Caco-2 (cell line): ENCODE measurements around the gene KLF15. TPM values are rescaled to one million over a fixed set of nuclear protein-coding genes. Genes with fewer than 3 reads are reported as not detected.

Experiments used
- BruUV-seq: library from RNA; stranded (reverse); fragments of 400-500 nt; replicated peaks from 2 replicates; lab custom pipeline; 2021; lab: Mats Ljungman, UMichigan
- CTCF ChIA-PET: fragments of 300-600 bp; sonication (Branson Sonifier 250); formaldehyde crosslinking; loops from one replicate; lab custom pipeline; 2022; ENCODE audit warnings: antibody characterized with exemption; lab: Charles Lee
- POLR2A ChIA-PET: fragments of 300-600 bp; sonication (Branson Sonifier 250); formaldehyde crosslinking; loops from one replicate; lab custom pipeline; 2022; ENCODE audit warnings: antibody characterized with exemption; lab: Charles Lee
- DNase-seq, 2 experiments: peaks; one replicate each; pipeline versions ENCODE4 v3.0.0 to v3.0.0-alpha.2; 2020 to 2022
- H3K27me3 ChIP-seq: replicated peaks from 2 replicates; pipeline ENCODE4 v1.6.0; 2011; ENCODE audit warnings: low read length; ENCODE audit not compliant: control insufficient read depth, insufficient read depth
- H3K36me3 ChIP-seq: 2 replicates; pipeline ENCODE4 v1.5.1; 2011; ENCODE audit warnings: low read length; ENCODE audit not compliant: control insufficient read depth, insufficient read depth
- H3K4me1 ChIP-seq: fragments of 250-450 bp; sonication (Bioruptor Pico); 2 replicates; pipeline ENCODE4 v1.5.1; 2020; ENCODE audit warnings: mild to moderate bottlenecking
- H3K4me3 ChIP-seq: 2 replicates; pipeline ENCODE4 v1.5.1; 2011; ENCODE audit warnings: low read depth, mild to moderate bottlenecking, control low read depth, low read length
- H3K9me3 ChIP-seq: fragments of 250-450 bp; sonication (Bioruptor Pico); 2 replicates; pipeline ENCODE4 v1.5.1; 2020; ENCODE audit warnings: mild to moderate bottlenecking, moderate library complexity
- H3K27ac Mint-ChIP-seq: one replicate; pipeline ENCODE4 v1.8.0; 2022; ENCODE audit warnings: mixed read lengths; ENCODE audit not compliant: unreplicated experiment
- H3K27me3 Mint-ChIP-seq: one replicate; pipeline ENCODE4 v1.8.0; 2022; ENCODE audit warnings: mixed read lengths; ENCODE audit not compliant: insufficient read depth, unreplicated experiment
- H3K36me3 Mint-ChIP-seq: one replicate; pipeline ENCODE4 v1.8.0; 2022; ENCODE audit warnings: mild to moderate bottlenecking, mixed read lengths; ENCODE audit not compliant: insufficient read depth, unreplicated experiment
- H3K4me1 Mint-ChIP-seq: one replicate; pipeline ENCODE4 v1.8.0; 2022; ENCODE audit warnings: low read depth, mixed read lengths; ENCODE audit not compliant: unreplicated experiment
- H3K4me3 Mint-ChIP-seq: one replicate; pipeline ENCODE4 v1.8.0; 2022; ENCODE audit warnings: mild to moderate bottlenecking, moderate library complexity, mixed read lengths; ENCODE audit not compliant: unreplicated experiment
- H3K9me3 Mint-ChIP-seq: one replicate; pipeline ENCODE4 v1.8.0; 2022; ENCODE audit warnings: mixed read lengths; ENCODE audit not compliant: unreplicated experiment
- intact Hi-C: fragments of 100-400 bp; cut with micrococcal nuclease; formaldehyde crosslinking; loops from one replicate; pipeline ENCODE4 v1.10.0; 2022; ENCODE audit not compliant: unreplicated experiment
- total RNA-seq: library from RNA; stranded (reverse); gene quantifications from 2 replicates; pipeline ENCODE4 v1.2.3, GENCODE V29; 2022
- TF ChIP-seq, protein P1 (sequence below), 2 experiments: fragments of 200-600 bp in 1 of 2; IDR thresholded peaks; 1 replicate in 1 of 2; 2 replicates in 1 of 2; pipeline versions ENCODE4 v1.5.1 to v1.8.0; 2011 to 2022; ENCODE audit warnings: antibody characterized with exemption in 1 of 2, control low read depth in 1 of 2, inconsistent platforms in 1 of 2, low read depth in 1 of 2, low read length in 1 of 2, mild to moderate bottlenecking in 1 of 2, moderate library complexity in 1 of 2; ENCODE audit not compliant: insufficient read depth in 1 of 2, severe bottlenecking in 1 of 2, unreplicated experiment in 1 of 2

KLF15 gene
- total RNA-seq, 1 experiment from 2014 or later: 2.7 TPM

DNA sequence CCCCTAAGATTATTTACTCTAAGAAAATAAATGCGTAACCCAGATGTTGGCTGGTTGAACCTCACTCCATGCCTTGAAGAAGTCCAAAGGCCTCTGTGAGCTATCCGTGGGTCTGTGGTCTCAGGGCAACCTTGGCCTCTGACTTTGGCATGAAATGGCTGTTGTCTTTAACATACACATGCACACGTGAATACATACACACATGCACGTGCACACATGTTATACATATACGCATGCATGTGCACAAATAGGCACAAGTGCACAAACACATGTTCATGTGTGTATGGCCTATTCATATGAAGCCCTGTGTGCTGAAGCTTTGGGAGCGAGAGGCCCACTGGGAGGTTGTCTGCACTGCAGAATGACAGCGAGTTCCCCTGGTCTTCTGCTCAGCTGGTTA, 50.8 kb downstream of the KLF15 start:
- no TSS peak for BruUV-seq
- intact Hi-C loops: no loop called here
- no peak for DNase-seq
- no peaks in the 10 kb centered on the region for H3K4me1 Mint-ChIP-seq
- Histone ChIP-seq H3K9me3 (peaks cover 12% of the 10 kb centered on the region), H3K4me3 (no peak overlapping the region), H3K36me3 (no peaks in the 10 kb centered on the region), H3K4me1 (no peaks in the 10 kb centered on the region), H3K27me3 (no peaks in the 10 kb centered on the region)
- no peak overlapping the region for H3K4me3 Mint-ChIP-seq
- peaks cover 24% of the 10 kb centered on the region for H3K9me3 Mint-ChIP-seq
- TF ChIP-seq, protein P1, sequence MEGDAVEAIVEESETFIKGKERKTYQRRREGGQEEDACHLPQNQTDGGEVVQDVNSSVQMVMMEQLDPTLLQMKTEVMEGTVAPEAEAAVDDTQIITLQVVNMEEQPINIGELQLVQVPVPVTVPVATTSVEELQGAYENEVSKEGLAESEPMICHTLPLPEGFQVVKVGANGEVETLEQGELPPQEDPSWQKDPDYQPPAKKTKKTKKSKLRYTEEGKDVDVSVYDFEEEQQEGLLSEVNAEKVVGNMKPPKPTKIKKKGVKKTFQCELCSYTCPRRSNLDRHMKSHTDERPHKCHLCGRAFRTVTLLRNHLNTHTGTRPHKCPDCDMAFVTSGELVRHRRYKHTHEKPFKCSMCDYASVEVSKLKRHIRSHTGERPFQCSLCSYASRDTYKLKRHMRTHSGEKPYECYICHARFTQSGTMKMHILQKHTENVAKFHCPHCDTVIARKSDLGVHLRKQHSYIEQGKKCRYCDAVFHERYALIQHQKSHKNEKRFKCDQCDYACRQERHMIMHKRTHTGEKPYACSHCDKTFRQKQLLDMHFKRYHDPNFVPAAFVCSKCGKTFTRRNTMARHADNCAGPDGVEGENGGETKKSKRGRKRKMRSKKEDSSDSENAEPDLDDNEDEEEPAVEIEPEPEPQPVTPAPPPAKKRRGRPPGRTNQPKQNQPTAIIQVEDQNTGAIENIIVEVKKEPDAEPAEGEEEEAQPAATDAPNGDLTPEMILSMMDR (IDR thresholded peaks at IDR 0.05; ENCODE audit: insufficient read depth in 1 of 2, low read depth in 1 of 2, low read length in 1 of 2, severe bottlenecking in 1 of 2, unreplicated experiment in 1 of 2): no peak
- no peaks in the 10 kb centered on the region for H3K36me3 Mint-ChIP-seq
- no peaks in the 10 kb centered on the region for H3K27me3 Mint-ChIP-seq
- ChIA-PET POLR2A (no interaction called here), CTCF (no interaction called here)
- no peak overlapping the region for H3K27ac Mint-ChIP-seq

DNA sequence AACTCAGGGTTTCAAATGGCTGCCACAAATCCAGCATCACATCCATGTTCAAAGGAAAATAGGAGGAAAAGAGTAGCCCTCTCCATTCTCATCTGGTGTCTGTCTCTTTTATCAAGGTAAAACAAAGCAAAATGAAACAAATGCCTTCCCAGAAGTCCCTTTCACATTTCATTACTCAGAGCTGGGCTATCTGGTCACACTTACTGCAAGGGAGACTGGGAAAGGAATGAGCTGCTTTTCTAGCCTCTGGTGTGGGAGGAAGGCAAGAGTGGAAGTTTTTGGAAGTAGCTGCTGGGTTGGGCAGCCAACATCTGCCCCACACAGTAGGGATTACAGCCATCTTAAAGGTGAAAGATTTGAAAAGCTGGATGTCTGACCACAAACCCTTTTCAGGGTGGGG, 51.8 kb downstream of the KLF15 start:
- Mint-ChIP-seq H3K4me1 (no peaks in the 10 kb centered on the region), H3K9me3 (peaks cover 24% of the 10 kb centered on the region), H3K4me3 (no peak overlapping the region), H3K27ac (no peak overlapping the region), H3K36me3 (no peaks in the 10 kb centered on the region), H3K27me3 (no peaks in the 10 kb centered on the region)
- no peak for DNase-seq
- CTCF ChIA-PET: no interaction called here
- intact Hi-C loops: no loop called here
- POLR2A ChIA-PET: no interaction called here
- no TSS peak for BruUV-seq
- TF ChIP-seq, protein P1 (IDR thresholded peaks at IDR 0.05; ENCODE audit: insufficient read depth in 1 of 2, low read depth in 1 of 2, low read length in 1 of 2, severe bottlenecking in 1 of 2, unreplicated experiment in 1 of 2): no peak
- Histone ChIP-seq H3K4me3 (no peak overlapping the region), H3K9me3 (peaks cover 12% of the 10 kb centered on the region), H3K4me1 (no peaks in the 10 kb centered on the region), H3K27me3 (no peaks in the 10 kb centered on the region), H3K36me3 (no peaks in the 10 kb centered on the region)

DNA sequence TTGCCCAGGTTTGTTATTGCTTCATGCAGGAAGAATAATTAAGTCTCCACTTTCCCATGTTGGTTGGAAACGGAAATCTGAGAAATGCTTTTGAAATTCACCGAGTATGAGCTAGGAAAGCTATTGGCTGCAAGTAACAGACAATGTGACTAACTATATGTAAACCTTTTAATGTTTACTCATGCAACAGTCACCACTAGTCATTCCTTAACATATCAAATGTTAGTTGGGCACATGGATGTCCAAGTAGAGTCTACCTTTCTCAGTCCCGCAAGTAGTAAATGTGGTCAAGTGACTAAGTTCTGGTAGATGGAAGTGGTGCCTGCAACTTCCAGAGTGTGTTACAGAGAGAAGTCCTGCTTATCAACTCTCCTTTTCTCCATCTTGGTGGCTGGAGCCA, 52.5 kb downstream of the KLF15 start:
- ChIA-PET POLR2A (no interaction called here), CTCF (no interaction called here)
- no peaks in the 10 kb centered on the region for H3K27me3 Mint-ChIP-seq
- H3K9me3 Mint-ChIP-seq: peaks cover 24% of the 10 kb centered on the region
- no peak overlapping the region for H3K4me3 Mint-ChIP-seq
- no peaks in the 10 kb centered on the region for H3K4me1 Mint-ChIP-seq
- Histone ChIP-seq H3K27me3 (no peaks in the 10 kb centered on the region), H3K4me3 (no peak overlapping the region), H3K4me1 (no peaks in the 10 kb centered on the region), H3K36me3 (no peaks in the 10 kb centered on the region), H3K9me3 (peaks cover 12% of the 10 kb centered on the region)
- H3K36me3 Mint-ChIP-seq: no peaks in the 10 kb centered on the region
- BruUV-seq: no TSS peak
- TF ChIP-seq, protein P1 (IDR thresholded peaks at IDR 0.05; ENCODE audit: insufficient read depth in 1 of 2, low read depth in 1 of 2, low read length in 1 of 2, severe bottlenecking in 1 of 2, unreplicated experiment in 1 of 2): no peak
- no peak overlapping the region for H3K27ac Mint-ChIP-seq
- intact Hi-C loops: no loop called here
- no peak for DNase-seq
